PC-3 (cell line): ENCODE data around the gene SDK2.

ENCODE experiments used
- CTCF ChIP-seq: fragments of 300-600 bp; sonication (generic); conservative IDR thresholded peaks from 2 replicates; pipeline ENCODE4 v1.5.1; 2017; ENCODE audit warnings: antibody characterized with exemption, low read depth, mild to moderate bottlenecking, low read length
- EZH2 ChIP-seq: fragments of 300-600 bp; sonication (generic); IDR thresholded peaks from one replicate; pipeline ENCODE4 v1.6.1; 2017; ENCODE audit warnings: antibody characterized with exemption, mild to moderate bottlenecking, low read length; ENCODE audit not compliant: unreplicated experiment
- EZH2phosphoT487 ChIP-seq: fragments of 300-600 bp; sonication (generic); IDR thresholded peaks from 2 replicates; pipeline ENCODE4 v1.6.1; 2018; ENCODE audit warnings: mild to moderate bottlenecking, antibody characterized with exemption, low read length, borderline replicate concordance

GRCh38 chr17:73491648-73492047, 152.6 kb downstream of the SDK2 start:
- TF ChIP-seq CTCF, result no peak
- no peak for TF ChIP-seq EZH2
- no peak for TF ChIP-seq EZH2phosphoT487
